GM23338 (cell line): Measurements from ENCODE around the gene FAM227B. TPM values are rescaled to one million over a fixed set of nuclear protein-coding genes. Genes with fewer than 3 reads are reported as not detected.
A peak's percentile ranks its signal among the peaks of the same experiment; 100 is the strongest.

Experiments
- ATAC-seq: fragments of 200-7000 bp; cut with Tn5 transposase; 3 replicates; pipeline ENCODE4 v1.9.1; 2020
- DNase-seq: peaks from one replicate; pipeline ENCODE4 v3.0.0-alpha.2; 2015; ENCODE audit warnings: low spot score
- H2AFZ ChIP-seq: fragments of 200-600 bp; sonication (generic); 2 replicates; pipeline ENCODE4 v1.8.0; 2016; ENCODE audit warnings: antibody characterized with exemption, mild to moderate bottlenecking, moderate library complexity
- H3F3A ChIP-seq: fragments of 200-600 bp; sonication (generic); replicated peaks from 2 replicates; pipeline ENCODE4 v1.8.0; 2017; ENCODE audit warnings: antibody characterized with exemption, mixed run types, low read depth
- H3K27ac ChIP-seq: fragments of 200-600 bp; sonication (generic); 2 replicates; pipeline ENCODE4 v1.6.1; 2016; ENCODE audit warnings: low read depth
- H3K27me3 ChIP-seq: fragments of 200-600 bp; sonication (generic); 2 replicates; pipeline ENCODE4 v1.8.0; 2016; ENCODE audit warnings: mild to moderate bottlenecking, mixed run types, moderate library complexity; ENCODE audit not compliant: insufficient read depth
- H3K36me3 ChIP-seq: fragments of 200-600 bp; sonication (generic); 2 replicates; pipeline ENCODE4 v1.8.0; 2016; ENCODE audit warnings: mild to moderate bottlenecking; ENCODE audit not compliant: insufficient read depth
- H3K4me1 ChIP-seq: fragments of 200-600 bp; sonication (generic); 2 replicates; pipeline ENCODE4 v1.8.0; 2016; ENCODE audit warnings: mild to moderate bottlenecking, moderate library complexity; ENCODE audit not compliant: insufficient read depth
- H3K4me2 ChIP-seq: fragments of 200-600 bp; sonication (generic); 2 replicates; pipeline ENCODE4 v1.7.1; 2017; ENCODE audit warnings: mixed run types
- H3K4me3 ChIP-seq: fragments of 200-600 bp; sonication (generic); 2 replicates; pipeline ENCODE4 v1.6.1; 2016; ENCODE audit warnings: mixed run types
- H3K79me2 ChIP-seq: fragments of 200-600 bp; sonication (generic); replicated peaks from 2 replicates; pipeline ENCODE4 v1.8.0; 2017; ENCODE audit warnings: mild to moderate bottlenecking; ENCODE audit not compliant: insufficient read depth
- H3K9me2 ChIP-seq: fragments of 200-600 bp; sonication (generic); 2 replicates; pipeline ENCODE4 v1.8.0; 2017; ENCODE audit not compliant: insufficient read depth
- H4K20me1 ChIP-seq: fragments of 200-600 bp; sonication (generic); replicated peaks from 2 replicates; pipeline ENCODE4 v1.8.0; 2017; ENCODE audit warnings: mild to moderate bottlenecking; ENCODE audit not compliant: insufficient read depth
- H3K27ac Mint-ChIP-seq: 2 replicates; pipeline ENCODE4 v1.8.0; 2020; ENCODE audit warnings: inconsistent platforms, mild to moderate bottlenecking, moderate library complexity, mixed read lengths
- H3K27me3 Mint-ChIP-seq: 3 replicates; pipeline ENCODE4 v1.8.0; 2022; ENCODE audit warnings: low read depth, mild to moderate bottlenecking, moderate library complexity, mixed read lengths, inconsistent platforms; ENCODE audit not compliant: insufficient read depth, poor library complexity
- H3K36me3 Mint-ChIP-seq: 3 replicates; pipeline ENCODE4 v1.8.0; 2021; ENCODE audit warnings: low read depth, mild to moderate bottlenecking, inconsistent platforms, moderate library complexity, mixed read lengths
- H3K4me1 Mint-ChIP-seq: 3 replicates; pipeline ENCODE4 v1.8.0; 2020; ENCODE audit warnings: mild to moderate bottlenecking, inconsistent platforms, mixed read lengths
- H3K4me3 Mint-ChIP-seq: 3 replicates; pipeline ENCODE4 v1.8.0; 2021; ENCODE audit warnings: moderate library complexity, mild to moderate bottlenecking, inconsistent platforms, mixed read lengths
- H3K9me3 Mint-ChIP-seq: 3 replicates; pipeline ENCODE4 v1.8.0; 2020; ENCODE audit warnings: moderate library complexity, mild to moderate bottlenecking, inconsistent platforms, mixed read lengths
- EZH2 ChIP-seq: fragments of 200-600 bp; sonication (generic); IDR thresholded peaks from one replicate; pipeline ENCODE4 v1.8.0; 2017; ENCODE audit warnings: antibody characterized with exemption, mild to moderate bottlenecking, low read depth; ENCODE audit not compliant: unreplicated experiment
- EZH2phosphoT487 ChIP-seq: fragments of 200-600 bp; sonication (generic); IDR thresholded peaks from one replicate; pipeline ENCODE4 v1.8.1; 2018; ENCODE audit warnings: antibody characterized with exemption; ENCODE audit not compliant: unreplicated experiment
- ZNF331 ChIP-seq: fragments of 250-450 bp; sonication (Bioruptor Pico); IDR thresholded peaks from 2 replicates; pipeline ENCODE4 v1.5.0; 2020; ENCODE audit warnings: low read depth, mild to moderate bottlenecking, moderate library complexity
- polyA plus RNA-seq: library from polyadenylated mRNA; unstranded; fragments of >200 nt; fragmentation: Nextera tagmentation; extraction: Ambion mirVana; gene quantifications from 2 replicates; pipeline ENCODE4 v1.2.1, GENCODE V29; 2016
- total RNA-seq: library from RNA; depleted of rRNA; stranded (reverse); fragments of >200 nt; shearing (Covaris generic); gene quantifications from 2 replicates; pipeline ENCODE4 v1.2.3, GENCODE V29; 2014
- TF ChIP-seq, protein P1 (sequence below): fragments of 250-450 bp; sonication (Bioruptor Pico); IDR thresholded peaks from 2 replicates; pipeline ENCODE4 v1.5.0; 2020; ENCODE audit warnings: mild to moderate bottlenecking, moderate library complexity

FAM227B gene
- total and polyA plus RNA-seq, 2 experiments from 2014 or later: 2.6 to 10.2 TPM

DNA sequence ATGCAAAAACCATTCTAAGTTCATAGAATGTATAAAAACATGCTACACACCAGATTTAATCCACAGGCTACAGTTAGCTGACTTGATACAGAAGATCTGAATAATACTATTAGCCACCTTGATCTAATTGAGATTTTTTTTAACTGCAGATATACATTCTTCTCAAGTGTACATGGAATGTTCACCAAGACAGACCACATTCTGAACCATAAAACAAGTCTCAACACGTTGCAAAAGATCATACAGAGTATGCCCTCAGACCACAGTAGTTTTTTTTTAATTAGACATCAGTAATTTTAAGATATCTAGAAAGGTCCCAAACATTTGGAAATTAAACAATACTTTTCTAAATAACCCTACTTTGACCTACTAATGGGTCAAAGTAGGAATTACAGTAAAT lies 114.3 kb downstream of the FAM227B start (continued):
- TF ChIP-seq, protein P1, sequence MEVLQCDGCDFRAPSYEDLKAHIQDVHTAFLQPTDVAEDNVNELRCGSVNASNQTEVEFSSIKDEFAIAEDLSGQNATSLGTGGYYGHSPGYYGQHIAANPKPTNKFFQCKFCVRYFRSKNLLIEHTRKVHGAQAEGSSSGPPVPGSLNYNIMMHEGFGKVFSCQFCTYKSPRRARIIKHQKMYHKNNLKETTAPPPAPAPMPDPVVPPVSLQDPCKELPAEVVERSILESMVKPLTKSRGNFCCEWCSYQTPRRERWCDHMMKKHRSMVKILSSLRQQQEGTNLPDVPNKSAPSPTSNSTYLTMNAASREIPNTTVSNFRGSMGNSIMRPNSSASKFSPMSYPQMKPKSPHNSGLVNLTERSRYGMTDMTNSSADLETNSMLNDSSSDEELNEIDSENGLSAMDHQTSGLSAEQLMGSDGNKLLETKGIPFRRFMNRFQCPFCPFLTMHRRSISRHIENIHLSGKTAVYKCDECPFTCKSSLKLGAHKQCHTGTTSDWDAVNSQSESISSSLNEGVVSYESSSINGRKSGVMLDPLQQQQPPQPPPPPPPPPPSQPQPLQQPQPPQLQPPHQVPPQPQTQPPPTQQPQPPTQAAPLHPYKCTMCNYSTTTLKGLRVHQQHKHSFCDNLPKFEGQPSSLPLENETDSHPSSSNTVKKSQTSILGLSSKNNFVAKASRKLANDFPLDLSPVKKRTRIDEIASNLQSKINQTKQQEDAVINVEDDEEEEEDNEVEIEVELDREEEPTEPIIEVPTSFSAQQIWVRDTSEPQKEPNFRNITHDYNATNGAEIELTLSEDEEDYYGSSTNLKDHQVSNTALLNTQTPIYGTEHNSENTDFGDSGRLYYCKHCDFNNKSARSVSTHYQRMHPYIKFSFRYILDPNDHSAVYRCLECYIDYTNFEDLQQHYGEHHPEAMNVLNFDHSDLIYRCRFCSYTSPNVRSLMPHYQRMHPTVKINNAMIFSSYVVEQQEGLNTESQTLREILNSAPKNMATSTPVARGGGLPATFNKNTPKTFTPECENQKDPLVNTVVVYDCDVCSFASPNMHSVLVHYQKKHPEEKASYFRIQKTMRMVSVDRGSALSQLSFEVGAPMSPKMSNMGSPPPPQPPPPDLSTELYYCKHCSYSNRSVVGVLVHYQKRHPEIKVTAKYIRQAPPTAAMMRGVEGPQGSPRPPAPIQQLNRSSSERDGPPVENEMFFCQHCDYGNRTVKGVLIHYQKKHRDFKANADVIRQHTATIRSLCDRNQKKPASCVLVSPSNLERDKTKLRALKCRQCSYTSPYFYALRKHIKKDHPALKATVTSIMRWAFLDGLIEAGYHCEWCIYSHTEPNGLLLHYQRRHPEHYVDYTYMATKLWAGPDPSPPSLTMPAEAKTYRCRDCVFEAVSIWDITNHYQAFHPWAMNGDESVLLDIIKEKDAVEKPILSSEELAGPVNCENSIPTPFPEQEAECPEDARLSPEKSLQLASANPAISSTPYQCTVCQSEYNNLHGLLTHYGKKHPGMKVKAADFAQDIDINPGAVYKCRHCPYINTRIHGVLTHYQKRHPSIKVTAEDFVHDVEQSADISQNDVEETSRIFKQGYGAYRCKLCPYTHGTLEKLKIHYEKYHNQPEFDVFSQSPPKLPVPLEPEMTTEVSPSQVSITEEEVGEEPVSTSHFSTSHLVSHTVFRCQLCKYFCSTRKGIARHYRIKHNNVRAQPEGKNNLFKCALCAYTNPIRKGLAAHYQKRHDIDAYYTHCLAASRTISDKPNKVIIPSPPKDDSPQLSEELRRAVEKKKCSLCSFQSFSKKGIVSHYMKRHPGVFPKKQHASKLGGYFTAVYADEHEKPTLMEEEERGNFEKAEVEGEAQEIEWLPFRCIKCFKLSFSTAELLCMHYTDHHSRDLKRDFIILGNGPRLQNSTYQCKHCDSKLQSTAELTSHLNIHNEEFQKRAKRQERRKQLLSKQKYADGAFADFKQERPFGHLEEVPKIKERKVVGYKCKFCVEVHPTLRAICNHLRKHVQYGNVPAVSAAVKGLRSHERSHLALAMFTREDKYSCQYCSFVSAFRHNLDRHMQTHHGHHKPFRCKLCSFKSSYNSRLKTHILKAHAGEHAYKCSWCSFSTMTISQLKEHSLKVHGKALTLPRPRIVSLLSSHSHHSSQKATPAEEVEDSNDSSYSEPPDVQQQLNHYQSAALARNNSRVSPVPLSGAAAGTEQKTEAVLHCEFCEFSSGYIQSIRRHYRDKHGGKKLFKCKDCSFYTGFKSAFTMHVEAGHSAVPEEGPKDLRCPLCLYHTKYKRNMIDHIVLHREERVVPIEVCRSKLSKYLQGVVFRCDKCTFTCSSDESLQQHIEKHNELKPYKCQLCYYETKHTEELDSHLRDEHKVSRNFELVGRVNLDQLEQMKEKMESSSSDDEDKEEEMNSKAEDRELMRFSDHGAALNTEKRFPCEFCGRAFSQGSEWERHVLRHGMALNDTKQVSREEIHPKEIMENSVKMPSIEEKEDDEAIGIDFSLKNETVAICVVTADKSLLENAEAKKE (CRISPR knock-in tag): no peak
- no peak for TF ChIP-seq ZNF331

DNA sequence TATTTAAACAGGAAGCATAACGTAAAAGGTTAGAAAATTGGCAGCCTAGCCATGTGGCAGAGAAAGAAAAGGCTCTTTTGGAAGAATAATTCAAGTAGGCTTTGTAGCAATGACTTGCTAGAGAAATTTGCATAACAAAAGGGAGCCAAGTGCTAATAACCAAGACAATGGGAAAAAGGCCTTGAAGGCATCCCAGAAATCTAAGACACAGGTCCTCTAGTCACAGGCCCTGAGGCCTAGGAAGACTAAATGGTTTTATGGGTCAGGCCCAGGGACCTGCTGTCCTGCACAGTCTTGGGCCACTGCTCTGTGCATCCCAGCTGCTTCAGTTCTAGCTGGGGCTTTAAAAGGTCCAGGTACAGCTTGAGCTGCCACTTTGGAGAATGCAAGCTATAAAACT lies 119.0 kb downstream of the FAM227B start:
- no peak overlapping the region for H3K4me3 ChIP-seq
- TF ChIP-seq EZH2 (no peak), EZH2phosphoT487 (no peak)
- no peaks in the 10 kb centered on the region for H3F3A ChIP-seq
- no peaks in the 10 kb centered on the region for H4K20me1 ChIP-seq
- no peak overlapping the region for H3K4me3 Mint-ChIP-seq
- H3K4me1 Mint-ChIP-seq: no peaks in the 10 kb centered on the region
- H2AFZ ChIP-seq: no peak overlapping the region
- no peak overlapping the region for H3K4me2 ChIP-seq
- no peaks in the 10 kb centered on the region for H3K4me1 ChIP-seq
- H3K27me3 Mint-ChIP-seq: peaks cover 3% of the 10 kb centered on the region
- peaks cover 26% of the 10 kb centered on the region for H3K36me3 Mint-ChIP-seq
- H3K27ac ChIP-seq: no peak overlapping the region
- no peaks in the 10 kb centered on the region for H3K9me2 ChIP-seq
- no peaks in the 10 kb centered on the region for H3K79me2 ChIP-seq
- no peak for ATAC-seq
- H3K27ac Mint-ChIP-seq: no peak overlapping the region; the same call in 1 of the 2 replicates
- peak; percentile 67 for DNase-seq
- peaks cover 38% of the 10 kb centered on the region for H3K9me3 Mint-ChIP-seq
- H3K36me3 ChIP-seq: 0 out of 2 replicates have a peak, but pooled peaks cover 3% of the 10 kb centered on the region
- no peaks in the 10 kb centered on the region for H3K27me3 ChIP-seq
